Measurements from ENCODE around the gene CCDC66.

CCDC66 gene

GRCh38 chr3:56622381-56622780 is 65.4 kb downstream of the CCDC66 start:
- no peak for DNase-seq

GRCh38 chr3:56624725-56625124 is 67.8 kb downstream of the CCDC66 start:
- DNase-seq, result no peak

GRCh38 chr3:56629047-56629446 is 72.1 kb downstream of the CCDC66 start:
- no peak for DNase-seq

GRCh38 chr3:56629451-56629850 is 72.5 kb downstream of the CCDC66 start:
- DNase-seq, result no peak

GRCh38 chr3:56630966-56631365 is 74.0 kb downstream of the CCDC66 start:
- DNase-seq, result no peak

GRCh38 chr3:56633181-56633580 is 76.2 kb downstream of the CCDC66 start:
- no peak for DNase-seq

- DNase-seq, result no peak
These were observed 76.9 kb downstream of the CCDC66 start for GRCh38 chr3:56633602-56634535.

GRCh38 chr3:56645407-56645806 is 88.4 kb downstream of the CCDC66 start:
- no peak for DNase-seq

GRCh38 chr3:56654460-56654859 is 97.5 kb downstream of the CCDC66 start:
- no peak for DNase-seq

- no peak for DNase-seq
These were observed 98.7 kb downstream of the CCDC66 start for GRCh38 chr3:56655709-56656108.

GRCh38 chr3:56664823-56665222 is 107.8 kb downstream of the CCDC66 start:
- no peak for DNase-seq

GRCh38 chr3:56667973-56668579 is 111.1 kb downstream of the CCDC66 start:
- no peak for DNase-seq
